Limb (tissue), 2 donors: ENCODE data around the gene ZNF546.
"Not testable (repeated sequence)": the region's sequence is repeated elsewhere in the genome, so short reads cannot be mapped to it uniquely, and the experiment has no call there.

Experiments used
- DNase-seq, 2 donors: peaks; one replicate each; pipeline ENCODE4 v3.0.0-alpha.2; 2016; ENCODE audit errors: extremely low spot score in 2 of 2

The ZNF546 gene

GRCh38 chr19:39983695-39984300 lies 13.1 kb upstream of the ZNF546 start:
- no peak for DNase-seq

- DNase-seq, result no peak
Measured at GRCh38 chr19:39986643-39987042, 10.2 kb upstream of the ZNF546 start.

GRCh38 chr19:39987167-39987566 lies 9.7 kb upstream of the ZNF546 start:
- DNase-seq, result no peak

- DNase-seq, result no peak
Measured at GRCh38 chr19:39987596-39987995, 9.3 kb upstream of the ZNF546 start.

GRCh38 chr19:39993605-39994004 lies 3.3 kb upstream of the ZNF546 start:
- DNase-seq, result no peak

- no peak for DNase-seq
Measured at GRCh38 chr19:39994361-39994760, 2.5 kb upstream of the ZNF546 start.

- no peak for DNase-seq
Measured at GRCh38 chr19:39995794-39996193, 1.1 kb upstream of the ZNF546 start.

GRCh38 chr19:39996218-39996810 lies 546 bp upstream of the ZNF546 start:
- DNase-seq, result no peak

- DNase-seq, result no peak
Measured at GRCh38 chr19:39997638-39998216, 867 bp downstream of the ZNF546 start.

GRCh38 chr19:39998501-39998900 lies 1.6 kb downstream of the ZNF546 start:
- DNase-seq, result no peak

- DNase-seq, result no peak
Measured at GRCh38 chr19:40005691-40006272, 8.9 kb downstream of the ZNF546 start.

- DNase-seq, result no peak
Measured at GRCh38 chr19:40006273-40006691, 9.4 kb downstream of the ZNF546 start.

GRCh38 chr19:40009674-40010073 lies 12.8 kb downstream of the ZNF546 start:
- DNase-seq, result no peak

GRCh38 chr19:40013991-40014390 lies 17.1 kb downstream of the ZNF546 start:
- DNase-seq, result no peak

- no peak for DNase-seq
Measured at GRCh38 chr19:40023969-40024368, 27.1 kb downstream of the ZNF546 start.

- no peak for DNase-seq
Measured at GRCh38 chr19:40025938-40026596, 29.2 kb downstream of the ZNF546 start.

GRCh38 chr19:40026597-40026970 lies 29.7 kb downstream of the ZNF546 start:
- no peak for DNase-seq

- no peak for DNase-seq
Measured at GRCh38 chr19:40033989-40034560, 37.2 kb downstream of the ZNF546 start.

- DNase-seq, result no peak
Measured at GRCh38 chr19:40035996-40036395, 39.1 kb downstream of the ZNF546 start.

- DNase-seq, result not testable (repeated sequence)
Measured at GRCh38 chr19:40038047-40038446, 41.2 kb downstream of the ZNF546 start.

- not testable (repeated sequence) for DNase-seq
Measured at GRCh38 chr19:40041718-40042117, 44.9 kb downstream of the ZNF546 start.

- DNase-seq, result no peak
Measured at GRCh38 chr19:40053491-40053890, 56.6 kb downstream of the ZNF546 start.
